Thoracic aorta (tissue), 2 donors: Measurements from ENCODE around the gene KCNH2. TPM values are rescaled to one million over a fixed set of nuclear protein-coding genes. Genes with fewer than 3 reads are reported as not detected.

Source experiments
- ATAC-seq: fragments of 150-250 bp; one replicate; pipeline ENCODE4 v1.8.0; 2017; ENCODE audit warnings: low read depth; ENCODE audit not compliant: insufficient number of reproducible peaks, low FRiP score
- DNase-seq: peaks from one replicate; pipeline ENCODE4 v3.0.0-alpha.2; 2020; ENCODE audit warnings: low spot score
- H3K27ac ChIP-seq, 2 donors: fragments of 200-600 bp; sonication (generic); 1 replicate in 1 of 2; 2 replicates in 1 of 2; pipeline ENCODE4 v1.5.1; 2016; ENCODE audit warnings: mild to moderate bottlenecking in 2 of 2, moderate library complexity in 2 of 2
- H3K27me3 ChIP-seq: fragments of 200-600 bp; sonication (generic); replicated peaks from 2 replicates; pipeline ENCODE4 v1.6.0; 2016; ENCODE audit warnings: mild to moderate bottlenecking; ENCODE audit not compliant: insufficient read depth
- H3K36me3 ChIP-seq: fragments of 200-600 bp; sonication (generic); one replicate; pipeline ENCODE4 v1.5.1; 2016
- H3K4me1 ChIP-seq, 2 donors: fragments of 200-600 bp; sonication (generic); 1 replicate in 1 of 2; 2 replicates in 1 of 2; pipeline versions ENCODE4 v1.5.1 to v1.6.0; 2016; ENCODE audit warnings: low read depth in 2 of 2, mild to moderate bottlenecking in 1 of 2; ENCODE audit not compliant: control insufficient read depth in 1 of 2
- H3K4me3 ChIP-seq: fragments of 200-600 bp; sonication (generic); 2 replicates; pipeline ENCODE4 v1.5.1; 2016; ENCODE audit warnings: mild to moderate bottlenecking
- H3K9me3 ChIP-seq: fragments of 200-600 bp; sonication (generic); 2 replicates; pipeline ENCODE4 v1.5.1; 2016
- total RNA-seq, 2 donors: library from RNA; depleted of rRNA; stranded (reverse); fragments of >200 nt; gene quantifications; one replicate each; pipeline versions ENCODE4 v1.1.0 to v1.2.3, GENCODE V29; 2016
- TF ChIP-seq, protein P1 (sequence below): fragments of 200-600 bp; sonication (generic); IDR thresholded peaks from one replicate; pipeline ENCODE4 v1.5.1; 2019; ENCODE audit warnings: antibody characterized with exemption

Gene KCNH2
- total RNA-seq, 2 donors from 2014 or later = 1.2 TPM; not detected in 1

DNA sequence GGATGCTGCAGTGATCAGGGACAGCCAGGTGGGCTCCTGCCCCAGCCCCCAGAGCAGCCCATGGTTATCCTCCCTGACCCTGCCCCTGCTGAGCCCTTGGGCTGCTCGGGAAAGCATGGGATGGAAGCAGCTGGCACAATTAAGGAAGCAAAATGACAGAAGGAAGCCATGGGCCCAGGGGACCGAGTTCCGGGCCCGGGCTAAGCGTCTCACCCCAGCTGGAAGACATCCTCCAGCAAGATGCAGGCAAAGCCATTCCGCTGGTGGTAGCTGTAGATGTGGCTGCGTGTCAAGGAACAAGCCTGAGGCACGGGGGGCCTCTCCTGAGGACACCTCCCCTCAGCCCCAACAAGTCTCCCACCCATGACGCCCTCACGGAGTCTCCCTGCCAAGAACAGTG, 45.1 kb upstream of the KCNH2 start:
- DNase-seq (no peak), ATAC-seq (no peak)
- H3K36me3 ChIP-seq = no peaks in the 10 kb centered on the region
- peaks cover 0 to 14% of the 10 kb centered on the region in 2 donors for H3K4me1 ChIP-seq
- H3K4me3 ChIP-seq = no peak overlapping the region
- TF ChIP-seq, protein P1, sequence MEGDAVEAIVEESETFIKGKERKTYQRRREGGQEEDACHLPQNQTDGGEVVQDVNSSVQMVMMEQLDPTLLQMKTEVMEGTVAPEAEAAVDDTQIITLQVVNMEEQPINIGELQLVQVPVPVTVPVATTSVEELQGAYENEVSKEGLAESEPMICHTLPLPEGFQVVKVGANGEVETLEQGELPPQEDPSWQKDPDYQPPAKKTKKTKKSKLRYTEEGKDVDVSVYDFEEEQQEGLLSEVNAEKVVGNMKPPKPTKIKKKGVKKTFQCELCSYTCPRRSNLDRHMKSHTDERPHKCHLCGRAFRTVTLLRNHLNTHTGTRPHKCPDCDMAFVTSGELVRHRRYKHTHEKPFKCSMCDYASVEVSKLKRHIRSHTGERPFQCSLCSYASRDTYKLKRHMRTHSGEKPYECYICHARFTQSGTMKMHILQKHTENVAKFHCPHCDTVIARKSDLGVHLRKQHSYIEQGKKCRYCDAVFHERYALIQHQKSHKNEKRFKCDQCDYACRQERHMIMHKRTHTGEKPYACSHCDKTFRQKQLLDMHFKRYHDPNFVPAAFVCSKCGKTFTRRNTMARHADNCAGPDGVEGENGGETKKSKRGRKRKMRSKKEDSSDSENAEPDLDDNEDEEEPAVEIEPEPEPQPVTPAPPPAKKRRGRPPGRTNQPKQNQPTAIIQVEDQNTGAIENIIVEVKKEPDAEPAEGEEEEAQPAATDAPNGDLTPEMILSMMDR = no peak
- H3K27me3 ChIP-seq = no peaks in the 10 kb centered on the region
- H3K27ac ChIP-seq = no peak overlapping the region
- no peaks in the 10 kb centered on the region for H3K9me3 ChIP-seq

DNA sequence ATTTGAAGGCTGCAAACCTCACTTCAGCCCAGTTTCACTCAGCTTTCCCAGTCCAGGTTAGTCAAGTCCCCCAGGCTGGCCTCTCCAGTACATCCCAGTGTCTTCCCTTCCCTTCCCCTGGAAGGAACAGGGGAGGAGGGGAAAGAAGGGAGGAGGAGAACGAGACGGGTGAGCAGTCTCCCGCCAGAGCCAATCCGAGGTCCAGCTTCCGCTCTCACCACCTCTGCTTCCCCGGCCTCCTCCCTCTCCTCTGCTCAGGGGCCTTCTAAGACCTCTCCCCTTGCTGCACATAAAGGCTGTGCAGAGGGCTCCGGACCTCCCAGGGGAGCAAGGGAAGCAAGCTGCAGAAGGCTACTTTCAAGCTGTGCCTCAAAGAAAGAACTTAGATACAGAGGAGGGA, 42.1 kb upstream of the KCNH2 start:
- no peak for DNase-seq
- H3K27ac ChIP-seq = no peak overlapping the region
- no peak for ATAC-seq
- no peaks in the 10 kb centered on the region for H3K9me3 ChIP-seq
- H3K4me1 ChIP-seq = peaks cover 0 to 15% of the 10 kb centered on the region in 2 donors
- H3K36me3 ChIP-seq = no peaks in the 10 kb centered on the region
- H3K4me3 ChIP-seq = no peak overlapping the region
- H3K27me3 ChIP-seq = no peaks in the 10 kb centered on the region
- TF ChIP-seq, protein P1 = no peak

DNA sequence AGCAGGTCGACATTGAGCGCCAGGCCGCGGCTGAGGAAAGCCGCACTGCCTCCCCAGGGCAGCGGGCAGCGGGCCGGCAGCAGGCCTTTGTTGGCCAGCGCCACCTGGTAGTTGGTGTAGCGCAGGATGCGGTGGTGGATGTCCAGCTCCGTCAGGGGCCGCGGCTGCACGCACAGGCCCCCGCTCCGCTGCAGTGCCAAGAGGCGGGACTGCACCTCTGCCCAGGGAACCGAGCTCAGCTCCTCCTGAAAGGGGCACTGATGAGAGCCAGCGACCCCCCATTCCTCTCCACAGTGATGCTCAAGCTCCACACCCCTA, 41.0 kb upstream of the KCNH2 start:
- no peak overlapping the region for H3K27ac ChIP-seq
- DNase-seq (no peak), ATAC-seq (no peak)
- no peaks in the 10 kb centered on the region for H3K36me3 ChIP-seq
- no peaks in the 10 kb centered on the region for H3K9me3 ChIP-seq
- H3K27me3 ChIP-seq = no peaks in the 10 kb centered on the region
- H3K4me3 ChIP-seq = peak overlapping the region; percentile 34
- H3K4me1 ChIP-seq = peaks cover 2 to 18% of the 10 kb centered on the region in 2 donors
- TF ChIP-seq, protein P1 = no peak

DNA sequence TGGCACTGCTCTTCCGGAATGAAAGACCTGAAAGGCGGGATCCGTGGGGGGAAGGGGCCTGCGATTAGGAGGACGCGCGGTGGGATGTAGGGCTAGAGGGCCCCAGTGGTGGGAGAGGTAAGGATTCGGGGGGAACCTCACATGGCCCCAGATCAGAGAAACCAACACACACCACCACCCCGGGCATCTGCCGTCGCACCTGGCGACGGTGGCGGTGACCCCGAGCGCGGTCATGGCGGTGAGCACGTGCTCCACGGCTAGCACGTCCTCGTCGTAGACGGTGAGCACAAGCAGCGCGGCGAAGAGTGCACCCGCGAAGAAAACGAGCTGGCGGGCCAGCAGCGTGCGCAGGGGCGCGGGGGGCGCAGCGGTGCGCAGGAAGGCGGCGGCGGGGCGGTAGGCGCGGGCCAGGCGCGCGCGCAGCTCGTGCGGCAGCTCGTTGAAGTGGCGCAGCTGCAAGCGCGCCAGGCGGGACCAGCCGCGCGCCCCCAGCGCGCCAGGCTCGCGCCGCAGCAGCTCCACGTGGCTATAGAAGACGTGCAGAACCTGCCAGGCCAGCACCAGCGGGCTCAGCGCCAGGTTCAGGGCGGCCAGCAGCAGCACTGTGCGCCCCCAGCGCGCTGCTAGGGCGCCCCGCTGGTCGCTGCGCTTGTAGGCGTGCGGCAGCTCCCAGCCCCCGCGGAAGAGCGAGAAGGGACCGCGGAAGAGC, 40.5 kb upstream of the KCNH2 start:
- Histone ChIP-seq H3K4me3 (peak overlapping the region; percentile 34), H3K4me1 (peaks cover 7 to 23% of the 10 kb centered on the region in 2 donors), H3K27me3 (no peaks in the 10 kb centered on the region), H3K9me3 (no peaks in the 10 kb centered on the region), H3K27ac (no peak overlapping the region), H3K36me3 (no peaks in the 10 kb centered on the region)
- TF ChIP-seq, protein P1 = no peak
- ATAC-seq (no peak), DNase-seq (no peak)

DNA sequence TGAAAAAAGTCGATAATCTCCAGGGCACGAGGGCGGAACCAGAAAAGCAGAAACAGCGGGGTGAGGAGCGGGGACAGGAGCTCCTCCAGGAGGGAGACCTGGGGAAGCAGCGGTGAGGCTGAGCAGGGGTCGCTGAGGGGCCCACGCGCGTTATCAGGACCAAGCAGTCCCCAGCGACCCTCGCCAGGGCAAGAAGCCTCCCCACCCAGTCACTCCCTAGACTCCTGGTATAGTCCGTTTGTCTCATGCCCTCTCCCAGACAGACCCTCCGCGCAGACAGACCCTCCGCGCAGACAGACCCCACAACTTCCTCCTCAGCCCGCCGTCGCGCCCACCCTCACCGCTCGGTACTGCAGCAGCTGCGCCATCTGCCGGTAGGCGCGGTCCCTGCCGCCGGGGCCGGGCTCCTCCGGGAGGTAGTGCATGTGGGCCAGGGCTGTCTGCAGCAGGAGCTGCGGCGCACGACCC, 39.9 kb upstream of the KCNH2 start:
- peak overlapping the region; percentile 34 for H3K4me3 ChIP-seq
- H3K27me3 ChIP-seq = no peaks in the 10 kb centered on the region
- DNase-seq = no peak

More for the DNA sequence above, 39.9 kb upstream of the KCNH2 start:
- no peak overlapping the region for H3K27ac ChIP-seq
- no peaks in the 10 kb centered on the region for H3K9me3 ChIP-seq
- TF ChIP-seq, protein P1 = peak; percentile 75
- peak; percentile 16 for ATAC-seq
- H3K36me3 ChIP-seq = no peaks in the 10 kb centered on the region
- H3K4me1 ChIP-seq = peaks cover 9 to 26% of the 10 kb centered on the region in 2 donors
